GM21390 (cell line): Measurements from ENCODE around the gene RASA1.

ENCODE experiments used
- ATAC-seq: cut with Tn5 transposase; IDR thresholded peaks from one replicate; pipeline ENCODE4 v1.9.1; 2021; ENCODE audit not compliant: unreplicated experiment

The RASA1 gene

DNA sequence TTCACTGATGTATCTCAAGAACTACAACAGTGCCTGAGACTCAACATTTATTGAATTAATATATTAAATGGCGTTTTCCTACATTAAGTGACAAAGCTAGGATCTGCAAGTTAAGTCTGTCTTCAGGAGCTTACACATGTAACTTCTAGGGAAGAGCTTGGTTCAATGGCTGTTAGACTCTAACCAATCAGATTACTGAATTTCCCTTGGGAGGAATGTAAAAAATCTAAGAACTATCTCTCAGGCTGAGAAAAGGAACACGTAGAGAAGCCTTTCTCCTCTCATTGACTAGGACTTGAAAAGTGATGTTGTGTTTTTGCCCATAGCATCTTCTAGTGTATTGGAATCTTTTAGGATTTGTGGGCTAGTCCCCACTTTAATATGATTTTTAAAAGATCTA is 91.4 kb downstream of the RASA1 start:
- no peak for ATAC-seq

DNA sequence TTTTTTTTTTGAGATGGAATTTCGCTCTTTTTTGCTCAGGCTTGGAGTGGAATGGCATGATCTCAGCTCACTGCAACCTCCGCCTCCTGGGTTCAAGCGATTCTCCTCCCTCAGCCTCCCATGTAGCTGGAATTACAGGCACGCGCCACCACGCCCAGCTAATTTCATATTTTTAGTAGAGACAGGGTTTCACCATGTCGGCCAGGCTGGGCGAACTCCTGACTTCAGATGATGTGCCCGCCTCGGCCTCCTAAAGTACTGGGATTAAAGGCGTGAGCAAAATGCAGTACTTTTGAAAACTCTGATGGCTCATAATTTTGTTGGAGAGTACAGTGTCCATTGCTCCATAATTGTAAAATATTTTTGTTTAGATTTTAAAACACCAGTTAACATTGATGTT is 92.4 kb downstream of the RASA1 start:
- no peak for ATAC-seq

DNA sequence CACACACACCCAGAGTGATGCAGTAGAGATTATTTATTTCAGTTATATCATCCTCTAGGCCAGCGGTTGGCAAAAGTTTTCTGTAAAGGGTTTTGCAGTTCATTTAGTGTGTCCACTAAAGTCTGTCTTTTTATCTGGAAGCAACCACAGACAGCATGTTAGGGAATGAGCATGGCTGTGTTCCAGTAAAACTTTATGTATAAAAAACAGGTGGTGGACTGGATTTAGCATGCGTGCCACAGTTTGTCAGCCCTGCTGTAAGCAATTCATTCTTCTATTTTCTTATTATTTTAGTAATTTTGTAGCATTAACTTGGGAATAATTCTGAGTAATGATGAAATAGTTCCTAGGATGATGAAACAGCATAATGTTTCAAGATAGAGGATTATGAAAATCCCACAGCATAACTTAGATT is 93.4 kb downstream of the RASA1 start:
- no peak for ATAC-seq

DNA sequence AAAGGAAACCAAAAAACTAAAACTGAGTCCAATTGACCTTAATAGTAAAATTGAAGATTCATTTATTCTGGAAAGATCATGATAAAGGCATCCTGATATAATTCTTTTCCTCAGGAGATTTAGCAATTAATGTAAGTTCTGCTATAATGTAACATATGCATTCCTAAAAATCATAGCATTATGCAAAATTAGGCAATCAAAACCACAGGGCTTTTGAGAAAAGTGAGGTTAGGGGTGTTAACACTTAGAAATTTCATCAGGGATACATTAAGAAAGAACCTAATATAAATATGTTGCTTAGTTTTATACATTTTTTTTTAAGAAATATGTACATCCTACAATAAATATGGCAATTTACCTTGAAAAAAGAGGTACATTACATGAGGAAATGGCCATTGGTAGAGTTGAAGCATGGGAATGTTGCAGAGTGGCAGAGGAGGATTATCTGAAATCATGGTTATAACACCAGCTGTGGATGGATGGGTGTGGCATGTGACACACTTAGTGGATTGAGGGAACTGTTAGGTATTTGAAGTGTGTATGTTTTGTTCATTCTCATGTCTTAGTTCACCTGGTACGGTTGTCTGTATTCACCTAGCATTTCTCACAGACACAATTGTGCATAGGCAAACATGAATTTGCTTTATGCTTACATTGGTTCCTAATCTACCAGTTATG is 94.0 kb downstream of the RASA1 start:
- ATAC-seq: no peak

- ATAC-seq: no peak
These were observed 99.6 kb downstream of the RASA1 start for GRCh38 chr5:87367243-87367642.

DNA sequence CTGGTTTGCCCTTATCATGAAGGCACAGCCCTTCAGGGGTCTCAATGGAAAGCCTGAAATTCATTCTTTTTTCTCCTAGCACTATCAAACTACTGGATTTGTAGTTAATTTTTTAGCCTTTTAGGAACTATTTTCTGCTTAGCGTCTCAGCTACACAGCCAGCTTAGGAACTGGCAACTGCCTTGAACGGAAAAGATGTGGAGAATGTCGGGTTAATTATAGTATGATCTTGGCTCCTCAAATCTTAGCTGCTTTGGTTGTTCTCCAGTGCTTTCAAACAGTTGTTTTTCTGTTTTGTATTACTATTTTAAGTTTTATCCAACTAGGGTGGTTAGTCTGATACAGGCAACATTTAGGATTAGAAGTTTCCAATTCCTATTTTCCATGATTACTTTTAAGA is 100.9 kb downstream of the RASA1 start:
- ATAC-seq: no peak

DNA sequence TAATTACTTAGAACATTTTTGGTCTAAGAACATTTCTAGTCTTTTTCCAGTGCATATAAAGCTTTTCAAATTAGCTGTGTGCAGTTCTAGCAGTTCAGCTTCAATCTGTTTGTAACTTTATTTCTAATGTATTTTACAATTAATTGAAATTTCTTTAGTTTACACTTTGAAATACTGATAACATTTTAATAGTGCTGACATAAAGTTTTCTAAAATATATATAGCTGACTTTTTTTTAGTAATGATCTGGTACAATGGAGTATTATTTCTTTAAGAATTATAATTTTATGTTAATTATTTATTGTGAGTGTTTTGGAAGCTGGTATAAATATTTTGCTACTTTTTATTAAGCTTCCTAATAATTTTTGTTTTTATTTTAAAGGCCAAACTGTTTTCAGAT is 101.7 kb downstream of the RASA1 start:
- ATAC-seq: no peak

DNA sequence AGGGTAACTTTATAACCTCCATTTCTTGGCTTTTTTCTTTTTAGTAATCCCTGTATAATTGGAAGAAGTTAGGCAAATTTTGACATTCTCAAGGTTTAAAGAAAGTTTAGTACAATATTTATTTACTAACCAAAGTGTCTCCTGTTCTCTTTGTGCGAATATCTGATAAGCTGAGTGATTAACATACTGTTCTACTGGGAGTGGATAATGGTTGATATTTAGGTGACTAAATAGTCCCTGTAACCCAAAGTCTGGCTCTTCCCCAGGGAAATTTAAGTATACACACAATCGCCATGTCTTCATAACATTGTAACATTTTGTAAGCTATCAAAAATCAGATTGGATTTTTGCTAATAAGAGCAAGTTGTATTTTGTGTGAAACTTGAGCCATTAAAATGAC is 105.0 kb downstream of the RASA1 start:
- ATAC-seq: no peak

DNA sequence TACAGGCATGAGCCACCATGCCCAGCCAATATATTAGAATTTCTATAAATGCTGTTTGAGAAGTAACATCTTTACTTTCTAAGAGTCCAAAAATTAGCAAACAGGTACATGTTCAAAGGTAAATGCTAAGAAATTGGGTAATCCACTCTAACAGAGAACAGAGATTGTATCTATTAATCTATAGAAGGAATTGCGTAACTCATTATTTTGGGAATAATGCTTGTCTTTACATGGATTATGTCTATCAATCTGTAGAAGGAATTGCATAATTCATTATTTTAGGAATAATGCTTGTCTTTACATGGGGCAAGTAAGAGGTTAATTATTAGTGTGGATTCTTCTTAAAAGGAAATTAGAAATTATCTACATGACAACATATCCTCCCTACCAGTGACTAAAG is 114.5 kb downstream of the RASA1 start:
- no peak for ATAC-seq

DNA sequence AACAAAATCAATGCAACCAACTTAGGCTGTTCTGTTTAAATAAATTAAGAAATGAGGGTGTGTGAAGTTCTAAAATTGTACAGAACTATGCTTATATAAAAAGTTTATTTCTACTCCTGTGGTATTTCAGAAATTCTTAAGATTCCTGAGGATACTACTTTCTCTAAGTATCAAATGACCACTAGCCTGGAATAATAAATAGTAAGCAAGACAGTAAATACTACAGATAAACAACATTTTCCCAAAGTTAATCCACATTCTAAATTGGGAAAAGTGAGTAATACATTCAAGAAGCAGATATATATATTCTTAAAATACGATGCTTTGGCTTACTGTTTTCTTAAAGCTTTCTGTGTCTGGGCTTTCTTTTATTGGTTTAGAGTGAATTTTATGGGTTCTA is 115.5 kb downstream of the RASA1 start:
- no peak for ATAC-seq

GRCh38 chr5:87385802-87386201 is 118.1 kb downstream of the RASA1 start:
- ATAC-seq: no peak

GRCh38 chr5:87388129-87388528 is 120.4 kb downstream of the RASA1 start:
- ATAC-seq: no peak

GRCh38 chr5:87389296-87390034 is 121.8 kb downstream of the RASA1 start:
- no peak for ATAC-seq

DNA sequence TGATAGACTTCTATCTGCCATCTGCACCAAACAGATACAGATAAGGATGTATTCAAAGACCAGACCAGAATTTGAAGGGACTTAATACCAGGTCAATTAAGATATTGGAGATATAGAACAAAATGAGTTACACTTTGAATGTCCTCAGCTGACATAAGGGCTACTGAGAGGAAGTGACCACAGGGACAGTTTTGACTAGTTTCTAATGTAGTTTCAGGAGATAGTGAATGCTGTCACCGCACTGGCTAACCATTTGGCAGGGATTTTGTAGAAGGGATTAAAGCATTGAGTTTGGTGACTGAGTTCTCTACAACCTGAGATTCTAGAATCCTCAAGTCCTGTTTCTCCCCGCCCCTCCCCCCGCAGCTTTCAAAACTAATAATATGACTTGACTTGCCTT is 122.4 kb downstream of the RASA1 start:
- ATAC-seq: no peak

GRCh38 chr5:87390576-87391199 is 123.0 kb downstream of the RASA1 start:
- ATAC-seq: no peak

DNA sequence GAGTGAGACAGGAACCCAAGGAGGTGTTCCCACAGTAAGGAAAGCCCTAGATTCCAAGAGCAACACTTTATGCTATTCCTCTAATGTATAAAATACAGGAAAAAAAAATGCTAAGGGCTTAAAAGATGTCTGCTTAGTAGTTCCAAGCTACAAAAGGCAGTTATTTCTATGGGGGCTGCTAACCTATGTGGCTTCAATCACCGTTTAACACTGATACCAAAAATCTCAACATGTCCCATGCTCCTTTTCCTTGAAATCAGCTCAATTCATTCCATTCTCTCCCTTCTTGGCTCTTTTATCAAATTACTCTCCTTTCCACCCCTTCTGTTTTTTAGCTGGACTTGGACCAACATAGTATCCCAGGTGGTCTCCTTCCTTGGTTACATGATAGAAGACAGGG is 124.5 kb downstream of the RASA1 start:
- ATAC-seq: no peak

DNA sequence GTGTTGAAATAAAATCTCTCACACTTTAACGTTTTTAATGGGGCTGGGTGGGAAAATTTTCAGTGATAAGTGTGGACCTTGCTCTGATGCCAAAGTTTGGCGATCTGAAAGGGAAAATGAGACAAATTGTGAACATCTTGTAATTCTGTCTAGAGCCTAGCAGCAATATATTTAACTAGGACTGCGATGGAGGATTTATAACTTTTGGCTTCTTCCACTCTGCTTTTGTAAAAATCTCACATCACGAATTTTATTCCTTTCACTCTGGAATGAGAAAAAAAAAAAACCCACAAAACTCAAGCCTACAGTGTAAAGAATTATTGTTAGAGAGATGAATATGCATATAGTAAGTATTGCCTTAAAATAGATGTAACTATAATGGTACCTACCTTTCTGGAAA is 125.1 kb downstream of the RASA1 start:
- ATAC-seq: no peak

DNA sequence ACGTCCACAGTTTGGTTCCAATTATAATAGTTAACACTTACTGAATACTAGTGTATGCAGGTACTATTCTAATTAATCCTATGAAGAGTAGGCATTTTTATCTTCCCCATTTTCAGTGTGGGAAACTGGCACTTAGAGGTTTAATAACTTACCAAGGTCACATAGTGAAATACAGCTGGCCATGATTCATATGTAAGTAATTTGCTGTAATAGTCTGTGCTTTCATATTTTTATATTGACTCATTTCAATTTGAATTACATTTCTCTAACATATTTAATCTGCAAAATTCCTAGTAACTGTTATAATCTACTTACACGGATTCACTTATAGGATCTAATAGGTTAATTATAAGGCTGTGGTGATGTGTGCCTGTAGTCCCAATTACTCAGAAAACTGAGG is 125.6 kb downstream of the RASA1 start:
- ATAC-seq: no peak

DNA sequence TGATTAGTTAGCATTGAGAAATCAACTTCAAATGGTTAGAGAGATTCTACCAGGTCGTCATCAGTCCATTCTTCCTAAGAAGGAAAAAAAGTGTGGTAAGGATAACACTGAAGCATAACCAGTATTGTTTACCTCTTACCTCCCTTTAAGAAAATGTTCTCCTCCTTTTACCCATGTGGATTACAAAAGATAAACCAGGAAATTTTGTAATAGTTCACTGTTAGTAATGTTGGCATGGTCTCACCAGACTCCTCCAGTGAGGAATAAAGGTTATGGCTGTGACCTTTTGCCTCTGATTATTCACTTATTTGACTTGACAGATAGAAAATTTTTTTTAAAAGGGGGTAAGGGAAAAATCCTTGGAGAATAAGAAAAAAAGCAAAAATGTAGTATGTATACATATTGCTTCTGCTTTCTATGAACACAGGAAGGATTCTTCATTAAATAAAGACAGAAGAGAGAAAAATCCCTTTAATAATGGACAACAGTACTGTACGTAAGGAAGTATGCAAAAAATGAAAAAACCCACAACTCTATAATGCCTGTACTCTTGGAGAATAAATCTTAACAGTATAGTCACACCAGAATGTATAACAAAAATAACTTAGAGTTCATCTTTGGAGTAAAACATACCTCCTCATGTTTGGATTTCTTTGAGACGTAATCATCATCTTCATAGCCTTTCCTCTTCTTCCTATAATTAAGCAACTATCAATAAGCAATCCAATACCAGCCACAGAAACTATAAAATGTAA is 126.9 kb downstream of the RASA1 start:
- no peak for ATAC-seq

GRCh38 chr5:87398981-87399614 is 131.4 kb downstream of the RASA1 start:
- ATAC-seq: no peak

DNA sequence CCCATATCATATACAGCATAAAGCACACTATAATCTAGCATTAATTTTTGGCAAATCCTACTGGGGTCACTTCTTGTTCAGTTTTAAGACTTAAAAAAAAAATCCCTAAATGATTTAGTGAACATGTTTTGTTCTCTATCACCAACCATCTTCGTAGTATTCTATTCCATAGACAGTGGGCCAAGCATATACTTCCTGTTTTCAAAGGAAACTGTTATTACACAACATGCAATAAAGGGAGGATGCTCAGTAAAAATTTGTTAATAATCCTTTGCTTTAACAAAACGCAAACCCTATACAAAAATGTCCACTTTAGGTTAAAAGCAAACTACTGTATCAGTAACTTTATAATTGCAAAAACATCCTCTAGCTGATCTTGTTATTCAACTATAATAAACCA is 132.0 kb downstream of the RASA1 start:
- ATAC-seq: no peak
